Measurements from ENCODE around the gene SNX8. TPM values are rescaled to one million over a fixed set of nuclear protein-coding genes. Genes with fewer than 3 reads are reported as not detected.

SNX8 gene
- total and polyA plus RNA-seq, 2 of the 8 experiments (the other 6 are each of a cell fraction or from before 2014, with no cell fraction given): 46.2 to 70.8 TPM

GRCh38 chr7:2257046-2257551 lies 57.1 kb downstream of the SNX8 start:
- DNase-seq (ENCODE audit: low read depth in 1 of 2, low spot score in 2 of 2) (no peak), FAIRE-seq (no peak)
- no peak overlapping the region for H3K27ac ChIP-seq (ENCODE audit: low read depth, low read length)
- H2BK120ac ChIP-seq (replicated peaks; ENCODE audit: low read depth, low read length): no peak overlapping the region
- H3K14ac ChIP-seq (ENCODE audit: insufficient read length): no peak overlapping the region
- no peak overlapping the region for H2AFZ ChIP-seq (ENCODE audit: low read length)
- no peak for TF ChIP-seq CTCF (IDR thresholded peaks at IDR 0.05; ENCODE audit: control extremely low read depth in 1 of 3, insufficient read depth in 1 of 3, low read depth in 1 of 3, low read length in 3 of 3)
- TF ChIP-seq POLR2A (IDR thresholded peaks at IDR 0.05; ENCODE audit: control extremely low read depth in 1 of 2, low read depth in 2 of 2, low read length in 2 of 2): no peak
- TF ChIP-seq PHF8 (conservative IDR thresholded peaks at IDR 0.05; ENCODE audit: low read depth, low read length): no peak
- no peak for TF ChIP-seq SIRT6 (IDR thresholded peaks at IDR 0.05; ENCODE audit: low read length)
- no peak for TF ChIP-seq MAX (IDR thresholded peaks at IDR 0.05)
- no peak for TF ChIP-seq KDM4A (IDR thresholded peaks at IDR 0.05; ENCODE audit: low read depth, low read length, severe bottlenecking)
- no peak for TF ChIP-seq SIX5 (IDR thresholded peaks at IDR 0.05; ENCODE audit: low read depth, low read length)
- TF ChIP-seq RBBP5 (IDR thresholded peaks at IDR 0.05; ENCODE audit: borderline replicate concordance, low read depth, low read length): no peak
- no peak overlapping the region for H2BK20ac ChIP-seq (ENCODE audit: low read length)
- WGBS, 2 experiments (ENCODE audit: extremely low coverage in 1 of 2, insufficient coverage in 1 of 2, insufficient read length in 1 of 2, insufficient replicate concordance in 2 of 2, low coverage in 1 of 2, low lambda C conversion rate in 2 of 2, missing lambda C conversion rate in 1 of 2): 96% methylated on average over 21 of the region's 38 CpGs; no CpG with 5 or more reads in 1 of the 2 experiments
- H3K4me1 ChIP-seq (replicated peaks in 1 of 4; ENCODE audit: control insufficient read depth in 3 of 4, insufficient read depth in 4 of 4, low read length in 3 of 4): no peaks in the 10 kb centered on the region
- H3K23ac ChIP-seq (ENCODE audit: insufficient read length): no peak overlapping the region
- peaks cover 0 to 9% of the 10 kb centered on the region in 2 experiments for H4K20me1 ChIP-seq (replicated peaks in 1 of 2; ENCODE audit: control insufficient read depth in 1 of 2, insufficient read depth in 2 of 2, low read length in 2 of 2)
- peak overlapping the region; percentile 60; the same call in 1 of the 2 replicates for H2BK5ac ChIP-seq (ENCODE audit: low read depth, low read length)
- no peaks in the 10 kb centered on the region for H3K79me1 ChIP-seq (ENCODE audit: low read depth, low read length)
- ChIA-PET CTCF (ENCODE audit: partially characterized antibody) (interaction anchor here (1.2 to 2.1 kb wide), 6 partner anchors 9 to 113 kb away, joined by 3 to 9 read pairs (median 4); partner anchors contain the start of gene MAD1L1), POLR2A (ENCODE audit: partially characterized antibody) (interaction anchor here (1.0 to 4.1 kb wide), 7 partner anchors 9 to 97 kb away, joined by 3 to 13 read pairs (median 4); partner anchors contain the start of genes EIF3B, MRM2 and NUDT1)
- no peak overlapping the region for H4K5ac ChIP-seq (ENCODE audit: insufficient read length, low read depth, low read length)
- H3K79me2 ChIP-seq (ENCODE audit: control insufficient read depth in 1 of 2, insufficient read depth in 2 of 2, low read length in 2 of 2): no peaks in the 10 kb centered on the region
- H2BK12ac ChIP-seq (ENCODE audit: low read depth, low read length): no peak overlapping the region
- H3K36me3 ChIP-seq (ENCODE audit: control insufficient read depth in 2 of 4, insufficient read depth in 4 of 4, low read length in 3 of 4): peaks cover 0 to 14% (median 2%) of the 10 kb centered on the region in 4 experiments; a peak in 4 of 8 replicates
- no peaks in the 10 kb centered on the region for H3K23me2 ChIP-seq (ENCODE audit: low read depth, low read length)
- H3K4ac ChIP-seq (replicated peaks; ENCODE audit: insufficient read length, low read depth, low read length): no peak overlapping the region
- no peaks in the 10 kb centered on the region for H3K27me3 ChIP-seq (replicated peaks in 1 of 4; ENCODE audit: control insufficient read depth in 3 of 4, extremely low read depth in 1 of 4, insufficient read depth in 3 of 4, low read length in 3 of 4)
- H3K9me3 ChIP-seq (ENCODE audit: insufficient read depth in 2 of 2, low read depth in 1 of 2, low read length in 1 of 2): no peaks in the 10 kb centered on the region
- no peak overlapping the region for H3K4me2 ChIP-seq (ENCODE audit: insufficient read depth in 1 of 2, low read depth in 2 of 2, low read length in 2 of 2)
- no peak overlapping the region for H4K8ac ChIP-seq (ENCODE audit: extremely low read depth, insufficient read depth, low read length)
- no peak overlapping the region for H3K56ac ChIP-seq (replicated peaks; ENCODE audit: insufficient read length, low read depth, low read length)
- H3K4me3 ChIP-seq (ENCODE audit: extremely low read depth in 1 of 4, insufficient read depth in 2 of 4, low read depth in 3 of 4, low read length in 4 of 4): no peak overlapping the region
- H3K9ac ChIP-seq (replicated peaks in 1 of 4; ENCODE audit: extremely low read depth in 1 of 4, low read depth in 3 of 4, low read length in 3 of 4): no peak overlapping the region
- H4K91ac ChIP-seq (replicated peaks; ENCODE audit: insufficient read length, low read length): no peak overlapping the region
- H2BK15ac ChIP-seq (ENCODE audit: low read length): no peak overlapping the region
- no peak overlapping the region for H3K18ac ChIP-seq (ENCODE audit: extremely low read depth, low read length)
- H2AK5ac ChIP-seq (ENCODE audit: low read depth, low read length): no peak overlapping the region
